Measurements from ENCODE around the gene HOMEZ. TPM values are rescaled to one million over a fixed set of nuclear protein-coding genes. Genes with fewer than 3 reads are reported as not detected.
A peak's percentile ranks its signal among the peaks of the same experiment; 100 is the strongest.
"Not testable (repeated sequence)": the region's sequence is repeated elsewhere in the genome, so short reads cannot be mapped to it uniquely, and the experiment has no call there.

The HOMEZ gene
- total RNA-seq (2021; fragmentation: NEBNext Ultra II Directional; extraction: Animal tissue kit (Norgen Biotek cat#: 25700)): 1 to 10 TPM; 7.3 to 9.2 (median 7.5) TPM
- long read RNA-seq, full-length matches to known transcripts: 2 of 3 reads
- long read RNA-seq, partial matches to known transcripts: 0 of 3 reads
- long read RNA-seq, other reads (novel, unspliced or antisense): 1 of 3 reads

- H3K4me3 Mint-ChIP-seq: peak within 1 kb of the TSS; percentile 98
- no peaks in the 10 kb centered on the region for H3K36me3 Mint-ChIP-seq (ENCODE audit: low read depth)
- no peaks in the 10 kb centered on the region for H3K9me3 Mint-ChIP-seq
- peak within 1 kb of the TSS; percentile 96 for H3K27ac Mint-ChIP-seq
- DNase-seq: peak; percentile 99
- peaks cover 23% of the 10 kb centered on the region for H3K4me1 Mint-ChIP-seq (ENCODE audit: low read depth)
- TF ChIP-seq CTCF (IDR thresholded peaks at IDR 0.05): peak; percentile 64
- peaks cover 2% of the 10 kb centered on the region; the same call in 1 of the 2 replicates for H3K27me3 Mint-ChIP-seq (ENCODE audit: insufficient read depth)
Measured at GRCh38 chr14:23286020-23286901, at the start of gene HOMEZ. HOMEZ (minus strand) TSS chr14:23286132; CDS start chr14:23285952, 180 bp downstream.

GRCh38 chr14:23335623-23336022 lies 49.7 kb upstream of the HOMEZ start:
- H3K9me3 Mint-ChIP-seq: peaks cover 15% of the 10 kb centered on the region
- no peak for DNase-seq
- H3K27ac Mint-ChIP-seq: no peak overlapping the region
- H3K4me1 Mint-ChIP-seq (ENCODE audit: low read depth): no peaks in the 10 kb centered on the region
- no peak for TF ChIP-seq CTCF (IDR thresholded peaks at IDR 0.05)
- H3K27me3 Mint-ChIP-seq (ENCODE audit: insufficient read depth): peaks cover 9% of the 10 kb centered on the region
- H3K4me3 Mint-ChIP-seq: no peak overlapping the region
- H3K36me3 Mint-ChIP-seq (ENCODE audit: low read depth): peaks cover 5% of the 10 kb centered on the region; the same call in 1 of the 2 replicates

GRCh38 chr14:23327947-23328744 lies 42.2 kb upstream of the HOMEZ start:
- peak; percentile 67 for DNase-seq
- H3K4me3 Mint-ChIP-seq: no peak overlapping the region
- H3K36me3 Mint-ChIP-seq (ENCODE audit: low read depth): peaks cover 16% of the 10 kb centered on the region
- H3K4me1 Mint-ChIP-seq (ENCODE audit: low read depth): peaks cover 6% of the 10 kb centered on the region
- peaks cover 7% of the 10 kb centered on the region; the same call in 1 of the 2 replicates for H3K27me3 Mint-ChIP-seq (ENCODE audit: insufficient read depth)
- TF ChIP-seq CTCF (IDR thresholded peaks at IDR 0.05): peak; percentile 98
- H3K9me3 Mint-ChIP-seq: no peaks in the 10 kb centered on the region
- H3K27ac Mint-ChIP-seq: no peak overlapping the region

GRCh38 chr14:23326491-23327332 lies 40.8 kb upstream of the HOMEZ start:
- no peak for DNase-seq
- peaks cover 7% of the 10 kb centered on the region for H3K27me3 Mint-ChIP-seq (ENCODE audit: insufficient read depth)
- H3K4me1 Mint-ChIP-seq (ENCODE audit: low read depth): peaks cover 13% of the 10 kb centered on the region
- H3K4me3 Mint-ChIP-seq: no peak overlapping the region
- no peaks in the 10 kb centered on the region for H3K9me3 Mint-ChIP-seq
- no peak for TF ChIP-seq CTCF (IDR thresholded peaks at IDR 0.05)
- H3K36me3 Mint-ChIP-seq (ENCODE audit: low read depth): peaks cover 25% of the 10 kb centered on the region
- no peak overlapping the region for H3K27ac Mint-ChIP-seq

- H3K4me3 Mint-ChIP-seq; H3K27me3 Mint-ChIP-seq (ENCODE audit: insufficient read depth); DNase-seq; H3K9me3 Mint-ChIP-seq; H3K27ac Mint-ChIP-seq: not testable (repeated sequence)
- peaks cover 15% of the 10 kb centered on the region for H3K4me1 Mint-ChIP-seq (ENCODE audit: low read depth)
- peaks cover 26% of the 10 kb centered on the region for H3K36me3 Mint-ChIP-seq (ENCODE audit: low read depth)
Measured at GRCh38 chr14:23325746-23326145, 39.8 kb upstream of the HOMEZ start.
